Measurements from ENCODE around the gene FBXL19.

Gene FBXL19

DNA sequence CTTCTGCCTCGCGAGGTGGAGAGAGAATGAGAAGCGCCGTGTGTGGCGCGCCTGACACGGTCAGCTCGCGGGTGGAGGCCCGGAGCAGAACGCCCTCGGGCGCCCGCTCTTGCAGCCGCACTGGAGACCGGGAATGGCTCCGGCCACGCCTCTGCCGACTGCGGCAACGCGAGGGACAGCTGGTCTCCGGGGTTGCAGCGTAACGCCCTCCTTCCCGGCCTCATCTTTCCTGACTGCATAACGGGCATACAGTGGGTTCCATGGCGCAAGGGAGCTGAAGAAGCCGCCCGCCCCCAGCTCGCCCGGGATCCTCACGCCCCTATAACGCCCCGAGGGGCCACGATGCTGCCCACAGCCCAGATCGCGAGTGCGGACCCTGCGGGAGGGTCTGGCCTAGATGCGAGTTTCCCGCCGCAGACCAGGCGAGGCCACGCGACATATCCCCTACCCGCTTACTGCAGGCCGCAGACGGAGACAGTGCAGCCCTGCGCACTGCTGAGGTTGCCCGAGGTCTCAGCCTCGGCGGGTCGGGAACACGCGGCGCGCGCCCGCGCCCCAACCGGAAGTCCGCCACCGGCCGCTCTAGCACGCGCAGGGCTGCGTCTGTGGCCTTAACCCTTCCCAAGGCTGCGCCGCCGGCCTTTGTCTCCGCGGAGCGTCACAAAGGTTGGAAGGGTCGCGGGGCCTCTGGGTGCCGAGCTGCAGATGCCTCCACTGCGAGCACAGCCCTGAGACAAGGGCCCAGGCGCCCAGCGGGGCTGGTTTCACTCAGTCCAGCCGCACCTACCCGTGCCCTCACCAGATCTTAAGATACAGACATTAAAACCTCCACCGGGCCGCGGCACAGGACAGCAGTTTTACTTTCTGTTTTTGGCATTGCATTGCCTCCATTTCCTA lies 48.3 kb upstream of the FBXL19 start (continued):
- TF ChIP-seq, protein P1, sequence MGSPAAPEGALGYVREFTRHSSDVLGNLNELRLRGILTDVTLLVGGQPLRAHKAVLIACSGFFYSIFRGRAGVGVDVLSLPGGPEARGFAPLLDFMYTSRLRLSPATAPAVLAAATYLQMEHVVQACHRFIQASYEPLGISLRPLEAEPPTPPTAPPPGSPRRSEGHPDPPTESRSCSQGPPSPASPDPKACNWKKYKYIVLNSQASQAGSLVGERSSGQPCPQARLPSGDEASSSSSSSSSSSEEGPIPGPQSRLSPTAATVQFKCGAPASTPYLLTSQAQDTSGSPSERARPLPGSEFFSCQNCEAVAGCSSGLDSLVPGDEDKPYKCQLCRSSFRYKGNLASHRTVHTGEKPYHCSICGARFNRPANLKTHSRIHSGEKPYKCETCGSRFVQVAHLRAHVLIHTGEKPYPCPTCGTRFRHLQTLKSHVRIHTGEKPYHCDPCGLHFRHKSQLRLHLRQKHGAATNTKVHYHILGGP (tag by site-specific recombination; IDR thresholded peaks at IDR 0.05): peak; percentile 40
- TF ChIP-seq ZNF19 (tag by site-specific recombination; IDR thresholded peaks at IDR 0.05; ENCODE audit: low read depth): no peak; the same call in 1 of the 2 replicates
- TF ChIP-seq ZNF114 (tag by site-specific recombination; IDR thresholded peaks at IDR 0.05): no peak
- TF ChIP-seq ZNF292 (tag by site-specific recombination; IDR thresholded peaks at IDR 0.05; ENCODE audit: borderline replicate concordance, low read depth): no peak
- peak; percentile 80; the same call in 1 of the 2 replicates for TF ChIP-seq ZNF394 (tag by site-specific recombination; IDR thresholded peaks at IDR 0.05; ENCODE audit: borderline replicate concordance)
- TF ChIP-seq, protein P2, sequence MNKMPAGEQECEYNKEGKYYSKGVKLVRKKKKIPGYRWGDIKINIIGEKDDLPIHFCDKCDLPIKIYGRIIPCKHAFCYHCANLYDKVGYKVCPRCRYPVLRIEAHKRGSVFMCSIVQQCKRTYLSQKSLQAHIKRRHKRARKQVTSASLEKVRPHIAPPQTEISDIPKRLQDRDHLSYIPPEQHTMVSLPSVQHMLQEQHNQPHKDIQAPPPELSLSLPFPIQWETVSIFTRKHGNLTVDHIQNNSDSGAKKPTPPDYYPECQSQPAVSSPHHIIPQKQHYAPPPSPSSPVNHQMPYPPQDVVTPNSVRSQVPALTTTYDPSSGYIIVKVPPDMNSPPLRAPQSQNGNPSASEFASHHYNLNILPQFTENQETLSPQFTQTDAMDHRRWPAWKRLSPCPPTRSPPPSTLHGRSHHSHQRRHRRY (tag by site-specific recombination; IDR thresholded peaks at IDR 0.05): no peak
- no peak for TF ChIP-seq MZF1 (tag by site-specific recombination; IDR thresholded peaks at IDR 0.05; ENCODE audit: borderline replicate concordance)
- no peak for TF ChIP-seq ZNF548 (tag by site-specific recombination; IDR thresholded peaks at IDR 0.05)
- no peak for TF ChIP-seq ZNF416 (tag by site-specific recombination; IDR thresholded peaks at IDR 0.05)
- TF ChIP-seq ZNF623 (tag by site-specific recombination; IDR thresholded peaks at IDR 0.05): peak; percentile 55
- peak; percentile 75 for TF ChIP-seq OVOL3 (tag by site-specific recombination; IDR thresholded peaks at IDR 0.05)
- no peak for TF ChIP-seq MEIS1 (CRISPR knock-in tag; IDR thresholded peaks at IDR 0.05; ENCODE audit: borderline replicate concordance)
- no peak for TF ChIP-seq ZNF248 (tag by site-specific recombination; IDR thresholded peaks at IDR 0.05)
- no peak for TF ChIP-seq ZNF311 (tag by site-specific recombination; IDR thresholded peaks at IDR 0.05; ENCODE audit: borderline replicate concordance)
- TF ChIP-seq ZNF776 (tag by site-specific recombination; IDR thresholded peaks at IDR 0.05; ENCODE audit: borderline replicate concordance): no peak
- no peak for TF ChIP-seq SCRT1 (tag by site-specific recombination; IDR thresholded peaks at IDR 0.05; ENCODE audit: borderline replicate concordance)
- TF ChIP-seq, protein P3, sequence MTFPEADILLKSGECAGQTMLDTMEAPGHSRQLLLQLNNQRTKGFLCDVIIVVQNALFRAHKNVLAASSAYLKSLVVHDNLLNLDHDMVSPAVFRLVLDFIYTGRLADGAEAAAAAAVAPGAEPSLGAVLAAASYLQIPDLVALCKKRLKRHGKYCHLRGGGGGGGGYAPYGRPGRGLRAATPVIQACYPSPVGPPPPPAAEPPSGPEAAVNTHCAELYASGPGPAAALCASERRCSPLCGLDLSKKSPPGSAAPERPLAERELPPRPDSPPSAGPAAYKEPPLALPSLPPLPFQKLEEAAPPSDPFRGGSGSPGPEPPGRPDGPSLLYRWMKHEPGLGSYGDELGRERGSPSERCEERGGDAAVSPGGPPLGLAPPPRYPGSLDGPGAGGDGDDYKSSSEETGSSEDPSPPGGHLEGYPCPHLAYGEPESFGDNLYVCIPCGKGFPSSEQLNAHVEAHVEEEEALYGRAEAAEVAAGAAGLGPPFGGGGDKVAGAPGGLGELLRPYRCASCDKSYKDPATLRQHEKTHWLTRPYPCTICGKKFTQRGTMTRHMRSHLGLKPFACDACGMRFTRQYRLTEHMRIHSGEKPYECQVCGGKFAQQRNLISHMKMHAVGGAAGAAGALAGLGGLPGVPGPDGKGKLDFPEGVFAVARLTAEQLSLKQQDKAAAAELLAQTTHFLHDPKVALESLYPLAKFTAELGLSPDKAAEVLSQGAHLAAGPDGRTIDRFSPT (tag by site-specific recombination; IDR thresholded peaks at IDR 0.05): no peak
- TF ChIP-seq, protein P4, sequence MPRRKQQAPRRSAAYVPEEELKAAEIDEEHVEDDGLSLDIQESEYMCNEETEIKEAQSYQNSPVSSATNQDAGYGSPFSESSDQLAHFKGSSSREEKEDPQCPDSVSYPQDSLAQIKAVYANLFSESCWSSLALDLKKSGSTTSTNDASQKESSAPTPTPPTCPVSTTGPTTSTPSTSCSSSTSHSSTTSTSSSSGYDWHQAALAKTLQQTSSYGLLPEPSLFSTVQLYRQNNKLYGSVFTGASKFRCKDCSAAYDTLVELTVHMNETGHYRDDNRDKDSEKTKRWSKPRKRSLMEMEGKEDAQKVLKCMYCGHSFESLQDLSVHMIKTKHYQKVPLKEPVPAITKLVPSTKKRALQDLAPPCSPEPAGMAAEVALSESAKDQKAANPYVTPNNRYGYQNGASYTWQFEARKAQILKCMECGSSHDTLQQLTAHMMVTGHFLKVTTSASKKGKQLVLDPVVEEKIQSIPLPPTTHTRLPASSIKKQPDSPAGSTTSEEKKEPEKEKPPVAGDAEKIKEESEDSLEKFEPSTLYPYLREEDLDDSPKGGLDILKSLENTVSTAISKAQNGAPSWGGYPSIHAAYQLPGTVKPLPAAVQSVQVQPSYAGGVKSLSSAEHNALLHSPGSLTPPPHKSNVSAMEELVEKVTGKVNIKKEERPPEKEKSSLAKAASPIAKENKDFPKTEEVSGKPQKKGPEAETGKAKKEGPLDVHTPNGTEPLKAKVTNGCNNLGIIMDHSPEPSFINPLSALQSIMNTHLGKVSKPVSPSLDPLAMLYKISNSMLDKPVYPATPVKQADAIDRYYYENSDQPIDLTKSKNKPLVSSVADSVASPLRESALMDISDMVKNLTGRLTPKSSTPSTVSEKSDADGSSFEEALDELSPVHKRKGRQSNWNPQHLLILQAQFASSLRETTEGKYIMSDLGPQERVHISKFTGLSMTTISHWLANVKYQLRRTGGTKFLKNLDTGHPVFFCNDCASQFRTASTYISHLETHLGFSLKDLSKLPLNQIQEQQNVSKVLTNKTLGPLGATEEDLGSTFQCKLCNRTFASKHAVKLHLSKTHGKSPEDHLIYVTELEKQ (tag by site-specific recombination; IDR thresholded peaks at IDR 0.05; ENCODE audit: borderline replicate concordance): peak; percentile 55; the same call in 1 of the 2 replicates
- no peak for TF ChIP-seq ZNF521 (tag by site-specific recombination; IDR thresholded peaks at IDR 0.05)
- TF ChIP-seq, protein P5, sequence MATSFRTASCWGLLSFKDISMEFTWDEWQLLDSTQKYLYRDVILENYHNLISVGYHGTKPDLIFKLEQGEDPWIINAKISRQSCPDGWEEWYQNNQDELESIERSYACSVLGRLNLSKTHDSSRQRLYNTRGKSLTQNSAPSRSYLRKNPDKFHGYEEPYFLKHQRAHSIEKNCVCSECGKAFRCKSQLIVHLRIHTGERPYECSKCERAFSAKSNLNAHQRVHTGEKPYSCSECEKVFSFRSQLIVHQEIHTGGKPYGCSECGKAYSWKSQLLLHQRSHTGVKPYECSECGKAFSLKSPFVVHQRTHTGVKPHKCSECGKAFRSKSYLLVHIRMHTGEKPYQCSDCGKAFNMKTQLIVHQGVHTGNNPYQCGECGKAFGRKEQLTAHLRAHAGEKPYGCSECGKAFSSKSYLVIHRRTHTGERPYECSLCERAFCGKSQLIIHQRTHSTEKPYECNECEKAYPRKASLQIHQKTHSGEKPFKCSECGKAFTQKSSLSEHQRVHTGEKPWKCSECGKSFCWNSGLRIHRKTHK (tag by site-specific recombination; IDR thresholded peaks at IDR 0.05): no peak
- TF ChIP-seq ZNF501 (tag by site-specific recombination; IDR thresholded peaks at IDR 0.05): peak; percentile 100
- peak; percentile 79 for TF ChIP-seq ZBTB21 (tag by site-specific recombination; IDR thresholded peaks at IDR 0.05)
- peak; percentile 82; the same call in 1 of the 2 replicates for TF ChIP-seq ZNF239 (tag by site-specific recombination; IDR thresholded peaks at IDR 0.05)
- TF ChIP-seq ZNF561 (tag by site-specific recombination; IDR thresholded peaks at IDR 0.05; ENCODE audit: borderline replicate concordance): peak; percentile 35
- no peak for TF ChIP-seq ZNF37A (tag by site-specific recombination; IDR thresholded peaks at IDR 0.05)
- TF ChIP-seq ZNF670 (tag by site-specific recombination; IDR thresholded peaks at IDR 0.05; ENCODE audit: low read depth): no peak
- TF ChIP-seq ZNF211 (tag by site-specific recombination; IDR thresholded peaks at IDR 0.05; ENCODE audit: low read depth): no peak
- TF ChIP-seq, protein P6, sequence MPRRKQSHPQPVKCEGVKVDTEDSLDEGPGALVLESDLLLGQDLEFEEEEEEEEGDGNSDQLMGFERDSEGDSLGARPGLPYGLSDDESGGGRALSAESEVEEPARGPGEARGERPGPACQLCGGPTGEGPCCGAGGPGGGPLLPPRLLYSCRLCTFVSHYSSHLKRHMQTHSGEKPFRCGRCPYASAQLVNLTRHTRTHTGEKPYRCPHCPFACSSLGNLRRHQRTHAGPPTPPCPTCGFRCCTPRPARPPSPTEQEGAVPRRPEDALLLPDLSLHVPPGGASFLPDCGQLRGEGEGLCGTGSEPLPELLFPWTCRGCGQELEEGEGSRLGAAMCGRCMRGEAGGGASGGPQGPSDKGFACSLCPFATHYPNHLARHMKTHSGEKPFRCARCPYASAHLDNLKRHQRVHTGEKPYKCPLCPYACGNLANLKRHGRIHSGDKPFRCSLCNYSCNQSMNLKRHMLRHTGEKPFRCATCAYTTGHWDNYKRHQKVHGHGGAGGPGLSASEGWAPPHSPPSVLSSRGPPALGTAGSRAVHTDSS (tag by site-specific recombination; IDR thresholded peaks at IDR 0.05): peak; percentile 3; the same call in 1 of the 2 replicates
